PFSK-1 (cell line): ENCODE measurements around the gene DPT.

Experiments
- POLR2AphosphoS5 ChIP-seq: IDR thresholded peaks from 2 replicates; pipeline ENCODE4 v1.6.1; 2012; ENCODE audit warnings: low read depth, mild to moderate bottlenecking, control low read depth, low read length, moderate library complexity
- SIN3A ChIP-seq: IDR thresholded peaks from 2 replicates; pipeline ENCODE4 v1.6.1; 2012; ENCODE audit warnings: mild to moderate bottlenecking, low read length, moderate library complexity, borderline replicate concordance; ENCODE audit not compliant: insufficient read depth
- TAF1 ChIP-seq: IDR thresholded peaks from 2 replicates; pipeline ENCODE4 v1.6.1; 2012; ENCODE audit warnings: low read length, control low read depth, borderline replicate concordance; ENCODE audit not compliant: insufficient read depth

DNA sequence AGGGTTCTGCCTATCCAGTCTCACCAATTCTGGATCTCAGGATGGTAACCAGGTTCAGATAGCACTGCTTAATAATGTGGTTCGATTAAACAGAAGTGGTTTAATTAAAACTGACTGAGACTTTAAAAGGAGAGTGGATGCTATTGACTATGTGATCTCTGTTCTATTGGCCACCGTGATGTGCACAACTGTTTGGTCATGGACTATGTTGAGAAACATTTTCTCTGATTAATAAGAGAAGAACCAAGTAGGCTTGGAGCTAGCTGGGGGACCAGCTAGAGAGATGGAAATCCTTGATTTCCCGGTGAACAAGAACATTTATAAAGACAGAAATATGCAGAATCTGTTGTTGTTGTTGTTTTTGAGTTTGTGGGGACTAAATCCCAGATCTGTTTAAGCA is 36.5 kb downstream of the DPT start:
- TF ChIP-seq POLR2AphosphoS5, result no peak
- TF ChIP-seq TAF1, result no peak
- no peak for TF ChIP-seq SIN3A
